WTC11 (cell line): ENCODE measurements around the gene ZC2HC1B. TPM values are rescaled to one million over a fixed set of nuclear protein-coding genes. Genes with fewer than 3 reads are reported as not detected.

Experiments
- ATAC-seq: fragments of 200-7000 bp; cut with Tn5 transposase; 2 replicates; pipeline ENCODE4 v1.10.0; 2021; ENCODE audit warnings: mild to moderate bottlenecking, moderate library complexity
- CTCF ChIA-PET: fragments of 300-600 bp; sonication (Branson Sonifier 250); formaldehyde crosslinking; loops from one replicate; lab custom pipeline; 2021; ENCODE audit warnings: antibody characterized with exemption; lab: Charles Lee
- POLR2A ChIA-PET: fragments of 350-600 bp; sonication (Branson Sonifier 250); formaldehyde crosslinking; loops from one replicate; lab custom pipeline; 2021; ENCODE audit warnings: antibody characterized with exemption; lab: Charles Lee
- DNase-seq: peaks from one replicate; pipeline ENCODE4 v3.0.0; 2021; ENCODE audit warnings: low spot score
- H3K27ac Mint-ChIP-seq: 2 replicates; pipeline ENCODE4 v1.8.0; 2021; ENCODE audit warnings: mixed read lengths
- H3K27me3 Mint-ChIP-seq: 2 replicates; pipeline ENCODE4 v1.8.0; 2021; ENCODE audit warnings: low read depth, mild to moderate bottlenecking, moderate library complexity, mixed read lengths
- H3K36me3 Mint-ChIP-seq: 2 replicates; pipeline ENCODE4 v1.8.0; 2021; ENCODE audit warnings: mixed read lengths
- H3K4me1 Mint-ChIP-seq: 2 replicates; pipeline ENCODE4 v1.8.0; 2022; ENCODE audit warnings: mixed read lengths
- H3K4me3 Mint-ChIP-seq: 2 replicates; pipeline ENCODE4 v1.8.0; 2021; ENCODE audit warnings: mild to moderate bottlenecking, moderate library complexity, mixed read lengths
- H3K9me3 Mint-ChIP-seq: 2 replicates; pipeline ENCODE4 v1.8.0; 2021; ENCODE audit warnings: mixed read lengths
- FOXJ3 ChIP-seq: sonication (generic); formaldehyde crosslinking; IDR thresholded peaks from 2 replicates; pipeline ENCODE4 v1.9.0; 2021; ENCODE audit warnings: missing genetic modification reagents, mild to moderate bottlenecking, borderline replicate concordance
- GTF2I ChIP-seq: fragments of 250-450 bp; sonication (Bioruptor Pico); conservative IDR thresholded peaks from 2 replicates; pipeline ENCODE4 v1.4.0; 2021; ENCODE audit warnings: mild to moderate bottlenecking
- HMGA2 ChIP-seq: fragments of 250-450 bp; sonication (Bioruptor Pico); IDR thresholded peaks from 2 replicates; pipeline ENCODE4 v1.4.0; 2021; ENCODE audit warnings: mild to moderate bottlenecking, moderate library complexity
- PRRX2 ChIP-seq: fragments of 250-450 bp; sonication (Bioruptor Pico); IDR thresholded peaks from 2 replicates; pipeline ENCODE4 v1.8.0; 2021; ENCODE audit warnings: mild to moderate bottlenecking
- SMAD4 ChIP-seq: sonication (generic); formaldehyde crosslinking; IDR thresholded peaks from 2 replicates; pipeline ENCODE4 v1.8.0; 2022; ENCODE audit warnings: mild to moderate bottlenecking, missing genetic modification reagents
- TP53 ChIP-seq: sonication (generic); formaldehyde crosslinking; IDR thresholded peaks from 2 replicates; pipeline ENCODE4 v1.8.1; 2023; ENCODE audit warnings: mild to moderate bottlenecking, missing genetic modification reagents
- ZNF219 ChIP-seq: sonication (generic); formaldehyde crosslinking; IDR thresholded peaks from 2 replicates; pipeline ENCODE4 v1.8.0; 2023; ENCODE audit warnings: missing genetic modification reagents, mild to moderate bottlenecking, borderline replicate concordance
- ZNF317 ChIP-seq: sonication (generic); formaldehyde crosslinking; IDR thresholded peaks from 2 replicates; pipeline ENCODE4 v1.8.1; 2023; ENCODE audit warnings: low read depth, mild to moderate bottlenecking, moderate library complexity, missing genetic modification reagents, borderline replicate concordance
- ZNF671 ChIP-seq: fragments of 250-450 bp; sonication (Bioruptor Pico); IDR thresholded peaks from 2 replicates; pipeline ENCODE4 v1.8.0; 2021; ENCODE audit warnings: mild to moderate bottlenecking
- total RNA-seq: library from RNA; stranded (reverse); gene quantifications from 3 replicates; pipeline ENCODE4 v1.2.3, GENCODE V29; 2021
- TF ChIP-seq, protein P1 (sequence below): sonication (generic); formaldehyde crosslinking; conservative IDR thresholded peaks from 2 replicates; pipeline ENCODE4 v1.8.1; 2022; ENCODE audit warnings: mild to moderate bottlenecking, missing genetic modification reagents
- TF ChIP-seq, protein P2 (sequence below): sonication (generic); formaldehyde crosslinking; IDR thresholded peaks from 2 replicates; pipeline ENCODE4 v1.8.0; 2022; ENCODE audit warnings: missing genetic modification reagents
- TF ChIP-seq, protein P3 (sequence below): fragments of 250-450 bp; sonication (Bioruptor Pico); IDR thresholded peaks from 2 replicates; pipeline ENCODE4 v1.9.0; 2021; ENCODE audit warnings: mild to moderate bottlenecking
- TF ChIP-seq, protein P4 (sequence below): sonication (generic); formaldehyde crosslinking; IDR thresholded peaks from 2 replicates; pipeline ENCODE4 v1.8.0; 2023; ENCODE audit warnings: missing genetic modification reagents, mild to moderate bottlenecking, borderline replicate concordance
- TF ChIP-seq, protein P5 (sequence below): sonication (generic); formaldehyde crosslinking; IDR thresholded peaks from 2 replicates; pipeline ENCODE4 v1.8.0; 2023; ENCODE audit warnings: missing genetic modification reagents

ZC2HC1B gene
- total RNA-seq, 1 experiment from 2014 or later: not detected

DNA sequence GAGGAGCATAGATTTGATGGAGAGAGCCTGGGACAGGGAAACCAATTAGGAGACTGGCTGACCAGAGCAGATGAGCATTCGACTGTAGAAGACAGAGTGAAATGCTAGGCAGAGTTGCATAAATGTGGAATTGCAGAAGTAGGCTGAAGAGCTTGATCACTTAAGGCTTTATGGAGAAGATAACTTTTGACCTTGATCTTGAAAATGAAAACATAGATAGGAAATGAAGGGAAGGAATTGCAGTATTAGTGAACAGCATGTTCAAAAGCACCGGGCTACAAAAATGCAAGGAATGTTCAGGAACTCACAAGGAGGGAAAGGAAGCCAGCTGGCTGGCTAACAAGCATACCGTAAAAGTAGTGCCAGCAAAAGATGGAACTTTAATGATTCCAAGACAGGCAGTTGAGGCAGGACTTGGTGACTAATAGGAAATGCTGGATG lies 41.7 kb upstream of the ZC2HC1B start (continued):
- TF ChIP-seq, protein P1, sequence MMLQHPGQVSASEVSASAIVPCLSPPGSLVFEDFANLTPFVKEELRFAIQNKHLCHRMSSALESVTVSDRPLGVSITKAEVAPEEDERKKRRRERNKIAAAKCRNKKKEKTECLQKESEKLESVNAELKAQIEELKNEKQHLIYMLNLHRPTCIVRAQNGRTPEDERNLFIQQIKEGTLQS (CRISPR knock-in tag): no peak
- TF ChIP-seq PRRX2 (CRISPR knock-in tag) (no peak), ZNF219 (CRISPR knock-in tag) (no peak), ZNF317 (CRISPR knock-in tag) (no peak)
- TF ChIP-seq, all 79 proteins: peak for 0

DNA sequence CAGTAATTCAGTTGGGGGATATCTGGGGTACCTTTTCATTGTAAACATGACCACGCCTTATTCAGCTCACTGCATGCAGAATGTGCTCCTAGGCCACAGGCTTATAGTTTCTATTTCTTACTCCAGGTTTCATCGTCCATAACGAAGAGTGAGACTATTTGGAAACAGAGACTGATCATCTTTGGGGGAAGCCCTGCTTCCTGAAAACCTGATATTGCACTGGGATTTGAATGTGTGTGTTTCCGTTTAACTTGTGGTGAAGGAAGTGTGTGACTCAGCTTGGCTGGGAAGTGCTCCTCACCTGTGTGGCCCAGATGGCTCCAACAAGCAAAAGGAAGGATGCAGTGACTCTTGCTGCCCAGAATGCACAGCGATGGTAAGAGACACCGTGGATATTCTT lies 40.7 kb upstream of the ZC2HC1B start:
- no peak overlapping the region for H3K4me3 Mint-ChIP-seq

More for the DNA sequence above, 40.7 kb upstream of the ZC2HC1B start:
- no peak for DNase-seq
- Mint-ChIP-seq H3K4me1 (peaks cover 21% of the 10 kb centered on the region), H3K9me3 (no peaks in the 10 kb centered on the region), H3K27ac (peak overlapping the region; percentile 51), H3K36me3 (peaks cover 18% of the 10 kb centered on the region), H3K27me3 (no peaks in the 10 kb centered on the region)
- ATAC-seq: no peak
- ChIA-PET POLR2A (no interaction called here), CTCF (interaction anchor here (1.6 kb wide), 1 partner anchor 248 kb away, joined by 6 read pairs; no protein-coding TSS in a partner anchor)
- TF ChIP-seq, protein P2, sequence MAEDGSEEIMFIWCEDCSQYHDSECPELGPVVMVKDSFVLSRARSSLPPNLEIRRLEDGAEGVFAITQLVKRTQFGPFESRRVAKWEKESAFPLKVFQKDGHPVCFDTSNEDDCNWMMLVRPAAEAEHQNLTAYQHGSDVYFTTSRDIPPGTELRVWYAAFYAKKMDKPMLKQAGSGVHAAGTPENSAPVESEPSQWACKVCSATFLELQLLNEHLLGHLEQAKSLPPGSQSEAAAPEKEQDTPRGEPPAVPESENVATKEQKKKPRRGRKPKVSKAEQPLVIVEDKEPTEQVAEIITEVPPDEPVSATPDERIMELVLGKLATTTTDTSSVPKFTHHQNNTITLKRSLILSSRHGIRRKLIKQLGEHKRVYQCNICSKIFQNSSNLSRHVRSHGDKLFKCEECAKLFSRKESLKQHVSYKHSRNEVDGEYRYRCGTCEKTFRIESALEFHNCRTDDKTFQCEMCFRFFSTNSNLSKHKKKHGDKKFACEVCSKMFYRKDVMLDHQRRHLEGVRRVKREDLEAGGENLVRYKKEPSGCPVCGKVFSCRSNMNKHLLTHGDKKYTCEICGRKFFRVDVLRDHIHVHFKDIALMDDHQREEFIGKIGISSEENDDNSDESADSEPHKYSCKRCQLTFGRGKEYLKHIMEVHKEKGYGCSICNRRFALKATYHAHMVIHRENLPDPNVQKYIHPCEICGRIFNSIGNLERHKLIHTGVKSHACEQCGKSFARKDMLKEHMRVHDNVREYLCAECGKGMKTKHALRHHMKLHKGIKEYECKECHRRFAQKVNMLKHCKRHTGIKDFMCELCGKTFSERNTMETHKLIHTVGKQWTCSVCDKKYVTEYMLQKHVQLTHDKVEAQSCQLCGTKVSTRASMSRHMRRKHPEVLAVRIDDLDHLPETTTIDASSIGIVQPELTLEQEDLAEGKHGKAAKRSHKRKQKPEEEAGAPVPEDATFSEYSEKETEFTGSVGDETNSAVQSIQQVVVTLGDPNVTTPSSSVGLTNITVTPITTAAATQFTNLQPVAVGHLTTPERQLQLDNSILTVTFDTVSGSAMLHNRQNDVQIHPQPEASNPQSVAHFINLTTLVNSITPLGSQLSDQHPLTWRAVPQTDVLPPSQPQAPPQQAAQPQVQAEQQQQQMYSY (CRISPR knock-in tag): no peak
- TF ChIP-seq GTF2I (no peak), ZNF671 (CRISPR knock-in tag) (no peak), HMGA2 (CRISPR knock-in tag) (no peak), ZNF317 (CRISPR knock-in tag) (no peak), SMAD4 (CRISPR knock-in tag) (no peak), FOXJ3 (no peak), TP53 (CRISPR knock-in tag) (no peak)
- TF ChIP-seq, protein P3, sequence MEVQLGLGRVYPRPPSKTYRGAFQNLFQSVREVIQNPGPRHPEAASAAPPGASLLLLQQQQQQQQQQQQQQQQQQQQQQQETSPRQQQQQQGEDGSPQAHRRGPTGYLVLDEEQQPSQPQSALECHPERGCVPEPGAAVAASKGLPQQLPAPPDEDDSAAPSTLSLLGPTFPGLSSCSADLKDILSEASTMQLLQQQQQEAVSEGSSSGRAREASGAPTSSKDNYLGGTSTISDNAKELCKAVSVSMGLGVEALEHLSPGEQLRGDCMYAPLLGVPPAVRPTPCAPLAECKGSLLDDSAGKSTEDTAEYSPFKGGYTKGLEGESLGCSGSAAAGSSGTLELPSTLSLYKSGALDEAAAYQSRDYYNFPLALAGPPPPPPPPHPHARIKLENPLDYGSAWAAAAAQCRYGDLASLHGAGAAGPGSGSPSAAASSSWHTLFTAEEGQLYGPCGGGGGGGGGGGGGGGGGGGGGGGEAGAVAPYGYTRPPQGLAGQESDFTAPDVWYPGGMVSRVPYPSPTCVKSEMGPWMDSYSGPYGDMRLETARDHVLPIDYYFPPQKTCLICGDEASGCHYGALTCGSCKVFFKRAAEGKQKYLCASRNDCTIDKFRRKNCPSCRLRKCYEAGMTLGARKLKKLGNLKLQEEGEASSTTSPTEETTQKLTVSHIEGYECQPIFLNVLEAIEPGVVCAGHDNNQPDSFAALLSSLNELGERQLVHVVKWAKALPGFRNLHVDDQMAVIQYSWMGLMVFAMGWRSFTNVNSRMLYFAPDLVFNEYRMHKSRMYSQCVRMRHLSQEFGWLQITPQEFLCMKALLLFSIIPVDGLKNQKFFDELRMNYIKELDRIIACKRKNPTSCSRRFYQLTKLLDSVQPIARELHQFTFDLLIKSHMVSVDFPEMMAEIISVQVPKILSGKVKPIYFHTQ: no peak
- TF ChIP-seq, protein P4, sequence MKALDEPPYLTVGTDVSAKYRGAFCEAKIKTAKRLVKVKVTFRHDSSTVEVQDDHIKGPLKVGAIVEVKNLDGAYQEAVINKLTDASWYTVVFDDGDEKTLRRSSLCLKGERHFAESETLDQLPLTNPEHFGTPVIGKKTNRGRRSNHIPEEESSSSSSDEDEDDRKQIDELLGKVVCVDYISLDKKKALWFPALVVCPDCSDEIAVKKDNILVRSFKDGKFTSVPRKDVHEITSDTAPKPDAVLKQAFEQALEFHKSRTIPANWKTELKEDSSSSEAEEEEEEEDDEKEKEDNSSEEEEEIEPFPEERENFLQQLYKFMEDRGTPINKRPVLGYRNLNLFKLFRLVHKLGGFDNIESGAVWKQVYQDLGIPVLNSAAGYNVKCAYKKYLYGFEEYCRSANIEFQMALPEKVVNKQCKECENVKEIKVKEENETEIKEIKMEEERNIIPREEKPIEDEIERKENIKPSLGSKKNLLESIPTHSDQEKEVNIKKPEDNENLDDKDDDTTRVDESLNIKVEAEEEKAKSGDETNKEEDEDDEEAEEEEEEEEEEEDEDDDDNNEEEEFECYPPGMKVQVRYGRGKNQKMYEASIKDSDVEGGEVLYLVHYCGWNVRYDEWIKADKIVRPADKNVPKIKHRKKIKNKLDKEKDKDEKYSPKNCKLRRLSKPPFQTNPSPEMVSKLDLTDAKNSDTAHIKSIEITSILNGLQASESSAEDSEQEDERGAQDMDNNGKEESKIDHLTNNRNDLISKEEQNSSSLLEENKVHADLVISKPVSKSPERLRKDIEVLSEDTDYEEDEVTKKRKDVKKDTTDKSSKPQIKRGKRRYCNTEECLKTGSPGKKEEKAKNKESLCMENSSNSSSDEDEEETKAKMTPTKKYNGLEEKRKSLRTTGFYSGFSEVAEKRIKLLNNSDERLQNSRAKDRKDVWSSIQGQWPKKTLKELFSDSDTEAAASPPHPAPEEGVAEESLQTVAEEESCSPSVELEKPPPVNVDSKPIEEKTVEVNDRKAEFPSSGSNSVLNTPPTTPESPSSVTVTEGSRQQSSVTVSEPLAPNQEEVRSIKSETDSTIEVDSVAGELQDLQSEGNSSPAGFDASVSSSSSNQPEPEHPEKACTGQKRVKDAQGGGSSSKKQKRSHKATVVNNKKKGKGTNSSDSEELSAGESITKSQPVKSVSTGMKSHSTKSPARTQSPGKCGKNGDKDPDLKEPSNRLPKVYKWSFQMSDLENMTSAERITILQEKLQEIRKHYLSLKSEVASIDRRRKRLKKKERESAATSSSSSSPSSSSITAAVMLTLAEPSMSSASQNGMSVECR: no peak
- TF ChIP-seq, protein P5, sequence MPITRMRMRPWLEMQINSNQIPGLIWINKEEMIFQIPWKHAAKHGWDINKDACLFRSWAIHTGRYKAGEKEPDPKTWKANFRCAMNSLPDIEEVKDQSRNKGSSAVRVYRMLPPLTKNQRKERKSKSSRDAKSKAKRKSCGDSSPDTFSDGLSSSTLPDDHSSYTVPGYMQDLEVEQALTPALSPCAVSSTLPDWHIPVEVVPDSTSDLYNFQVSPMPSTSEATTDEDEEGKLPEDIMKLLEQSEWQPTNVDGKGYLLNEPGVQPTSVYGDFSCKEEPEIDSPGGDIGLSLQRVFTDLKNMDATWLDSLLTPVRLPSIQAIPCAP (CRISPR knock-in tag): no peak
